Measurements from ENCODE around the gene ATP2B2. TPM values are rescaled to one million over a fixed set of nuclear protein-coding genes. Genes with fewer than 3 reads are reported as not detected.

Gene ATP2B2
- total and polyA plus RNA-seq, 2 experiments from 2014 or later, result 0.42 to 0.63 TPM

- no peaks in the 10 kb centered on the region for H3K9me3 Mint-ChIP-seq
- TF ChIP-seq CREB1 (CRISPR knock-in tag; IDR thresholded peaks at IDR 0.05; ENCODE audit: low read depth) (no peak), NANOG (IDR thresholded peaks at IDR 0.05; ENCODE audit: borderline replicate concordance) (no peak), STAT1 (IDR thresholded peaks at IDR 0.05; ENCODE audit: unreplicated experiment) (no peak), EZH2 (IDR thresholded peaks at IDR 0.05; ENCODE audit: low read depth, unreplicated experiment) (no peak), ZNF462 (CRISPR knock-in tag; IDR thresholded peaks at IDR 0.05) (no peak), EZH2phosphoT487 (IDR thresholded peaks at IDR 0.05; ENCODE audit: unreplicated experiment) (no peak)
- H3K36me3 Mint-ChIP-seq (ENCODE audit: low read depth), result no peaks in the 10 kb centered on the region
- no peaks in the 10 kb centered on the region for H3K4me1 ChIP-seq (ENCODE audit: insufficient read depth)
- H3K27me3 ChIP-seq (ENCODE audit: insufficient read depth), result no peaks in the 10 kb centered on the region
- no peak overlapping the region for H3K4me3 Mint-ChIP-seq
- no peak overlapping the region for H2AFZ ChIP-seq
- no peaks in the 10 kb centered on the region for H4K20me1 ChIP-seq (replicated peaks; ENCODE audit: insufficient read depth)
- H3K27ac Mint-ChIP-seq, result no peak overlapping the region
- H3K4me3 ChIP-seq, result no peak overlapping the region
- H3K27me3 Mint-ChIP-seq (ENCODE audit: insufficient read depth, low read depth, poor library complexity), result peaks cover 5% of the 10 kb centered on the region
- peaks cover 9% of the 10 kb centered on the region; the same call in 2 of the 3 replicates for H3K4me1 Mint-ChIP-seq
- no peaks in the 10 kb centered on the region for H3K79me2 ChIP-seq (replicated peaks; ENCODE audit: insufficient read depth)
- ATAC-seq, result no peak
- no peaks in the 10 kb centered on the region for H3K36me3 ChIP-seq (ENCODE audit: insufficient read depth)
- no peaks in the 10 kb centered on the region for H3F3A ChIP-seq (replicated peaks; ENCODE audit: low read depth)
- no peak overlapping the region for H3K27ac ChIP-seq (ENCODE audit: low read depth)
- H3K9me2 ChIP-seq (ENCODE audit: insufficient read depth), result no peaks in the 10 kb centered on the region
- no peak overlapping the region for H3K4me2 ChIP-seq
- DNase-seq (ENCODE audit: low spot score), result no peak
Measured at GRCh38 chr3:10498271-10498670, 7.1 kb downstream of the ATP2B2 start.

- DNase-seq (ENCODE audit: low spot score), result no peak
- TF ChIP-seq CTCF (conservative IDR thresholded peaks at IDR 0.05; ENCODE audit: low read depth in 2 of 2), result no peak
- no peak for TF ChIP-seq JUNB (IDR thresholded peaks at IDR 0.05; ENCODE audit: unreplicated experiment)
- no peak for TF ChIP-seq NANOG (IDR thresholded peaks at IDR 0.05; ENCODE audit: borderline replicate concordance)
- TF ChIP-seq EZH2 (IDR thresholded peaks at IDR 0.05; ENCODE audit: low read depth, unreplicated experiment), result no peak
- no peak for TF ChIP-seq ETS1 (IDR thresholded peaks at IDR 0.05)
Measured at GRCh38 chr3:10497439-10497838, 7.9 kb downstream of the ATP2B2 start.

More at GRCh38 chr3:10497439-10497838, 7.9 kb downstream of the ATP2B2 start:
- Histone ChIP-seq H3K79me2 (replicated peaks; ENCODE audit: insufficient read depth) (no peaks in the 10 kb centered on the region), H3F3A (replicated peaks; ENCODE audit: low read depth) (no peaks in the 10 kb centered on the region), H2AFZ (no peak overlapping the region), H3K36me3 (ENCODE audit: insufficient read depth) (no peaks in the 10 kb centered on the region), H3K4me2 (no peak overlapping the region), H3K4me3 (no peak overlapping the region), H3K27ac (ENCODE audit: low read depth) (no peak overlapping the region), H4K20me1 (replicated peaks; ENCODE audit: insufficient read depth) (no peaks in the 10 kb centered on the region), H3K4me1 (ENCODE audit: insufficient read depth) (no peaks in the 10 kb centered on the region; the same call in 1 of the 2 replicates), H3K27me3 (ENCODE audit: insufficient read depth) (no peaks in the 10 kb centered on the region), H3K9me2 (ENCODE audit: insufficient read depth) (no peaks in the 10 kb centered on the region)
- no peaks in the 10 kb centered on the region for H3K36me3 Mint-ChIP-seq (ENCODE audit: low read depth)
- H3K9me3 Mint-ChIP-seq, result no peaks in the 10 kb centered on the region
- no peak for ATAC-seq
- H3K27ac Mint-ChIP-seq, result no peak overlapping the region
- peaks cover 10% of the 10 kb centered on the region for H3K27me3 Mint-ChIP-seq (ENCODE audit: insufficient read depth, low read depth, poor library complexity)
- H3K4me1 Mint-ChIP-seq, result peaks cover 10% of the 10 kb centered on the region; the same call in 2 of the 3 replicates
- no peak overlapping the region for H3K4me3 Mint-ChIP-seq

Data from GM23338 (cell line).